Inferior parietal cortex (tissue), 1 donor: Measurements from ENCODE around the gene SEMA5A.
A peak's percentile ranks its signal among the peaks of the same experiment; 100 is the strongest.

Source experiments
- DNase-seq: peaks from one replicate; pipeline ENCODE4 v3.0.0-alpha.2; 2016; ENCODE audit errors: extremely low spot score

The SEMA5A gene

GRCh38 chr5:9547122-9547947, 1.5 kb upstream of the SEMA5A start:
- no peak for DNase-seq

- no peak for DNase-seq
Measured at GRCh38 chr5:9545136-9545991, 511 bp downstream of the SEMA5A start.

DNA sequence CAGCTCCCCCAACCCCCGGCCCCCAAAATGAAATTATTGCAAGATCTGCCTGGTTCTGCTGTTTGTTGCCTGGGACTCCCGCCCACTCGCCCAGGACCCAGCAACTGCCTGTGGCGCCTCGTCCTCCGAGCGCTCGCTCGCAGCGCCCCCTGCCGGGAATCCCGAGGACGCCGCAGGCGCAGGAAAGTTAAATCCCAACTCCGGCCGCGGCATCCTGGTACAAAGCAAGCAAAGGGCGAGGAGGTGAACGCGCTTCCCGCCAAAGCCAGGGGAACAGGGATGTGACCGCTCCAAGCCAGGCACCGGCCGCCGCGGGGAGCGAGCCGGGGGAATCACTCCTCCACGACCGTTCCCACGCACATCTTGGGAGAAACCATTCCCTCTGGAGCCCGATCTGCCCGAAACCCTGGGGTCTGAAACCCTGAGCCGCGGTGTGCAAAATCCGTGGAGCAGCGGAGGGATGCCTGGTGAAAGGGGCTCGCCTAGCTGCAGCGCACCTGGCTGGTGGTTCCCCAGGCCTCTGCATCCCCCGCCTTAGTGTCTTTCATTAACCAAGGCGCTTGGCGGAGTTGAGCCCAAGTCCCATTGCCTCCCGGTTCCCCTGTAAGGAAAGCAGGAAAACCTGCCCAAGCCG, 1.3 kb downstream of the SEMA5A start:
- peak; percentile 84 for DNase-seq

DNA sequence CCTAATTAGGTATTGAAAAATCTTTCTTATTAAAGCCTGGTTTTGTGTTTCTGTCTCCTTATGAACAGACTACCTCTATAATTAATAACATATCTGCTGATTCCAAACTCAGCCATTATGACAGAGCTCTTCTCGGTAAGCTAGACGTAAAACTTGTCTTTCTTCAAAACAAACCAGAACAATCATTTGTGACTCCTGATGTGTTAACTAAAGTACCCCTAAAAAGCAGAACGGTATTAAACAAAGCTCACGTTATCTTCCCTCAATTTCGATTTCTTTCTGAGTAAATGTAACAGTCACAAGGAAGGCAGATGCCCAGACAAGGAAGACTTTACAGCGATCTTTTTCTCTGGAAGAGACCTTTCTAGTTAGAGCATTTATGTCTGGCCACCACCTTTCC, 1.8 kb downstream of the SEMA5A start:
- peak; percentile 55 for DNase-seq

- DNase-seq = peak; percentile 36
Measured at GRCh38 chr5:9543311-9543920, 2.5 kb downstream of the SEMA5A start.

GRCh38 chr5:9540791-9541190, 5.1 kb downstream of the SEMA5A start:
- DNase-seq = no peak

DNA sequence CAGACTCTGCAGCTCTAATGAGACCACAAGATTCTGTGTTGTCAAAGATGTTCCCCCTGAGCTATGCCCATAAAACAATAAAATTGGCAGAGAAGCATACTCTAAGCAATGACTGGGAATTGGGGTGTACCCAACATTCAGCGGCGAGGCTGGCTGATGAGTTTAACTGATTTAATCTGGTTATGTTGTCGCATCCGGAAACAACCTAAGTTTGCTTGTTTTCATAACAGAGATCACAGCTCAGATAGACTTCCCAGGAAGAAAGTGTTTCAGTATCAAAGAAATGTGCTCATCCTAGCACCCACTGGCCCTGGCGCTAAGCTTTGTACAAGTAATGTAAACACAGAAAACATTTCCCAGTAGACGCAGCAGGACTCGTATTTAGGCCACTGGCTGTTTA, 7.4 kb downstream of the SEMA5A start:
- no peak for DNase-seq

DNA sequence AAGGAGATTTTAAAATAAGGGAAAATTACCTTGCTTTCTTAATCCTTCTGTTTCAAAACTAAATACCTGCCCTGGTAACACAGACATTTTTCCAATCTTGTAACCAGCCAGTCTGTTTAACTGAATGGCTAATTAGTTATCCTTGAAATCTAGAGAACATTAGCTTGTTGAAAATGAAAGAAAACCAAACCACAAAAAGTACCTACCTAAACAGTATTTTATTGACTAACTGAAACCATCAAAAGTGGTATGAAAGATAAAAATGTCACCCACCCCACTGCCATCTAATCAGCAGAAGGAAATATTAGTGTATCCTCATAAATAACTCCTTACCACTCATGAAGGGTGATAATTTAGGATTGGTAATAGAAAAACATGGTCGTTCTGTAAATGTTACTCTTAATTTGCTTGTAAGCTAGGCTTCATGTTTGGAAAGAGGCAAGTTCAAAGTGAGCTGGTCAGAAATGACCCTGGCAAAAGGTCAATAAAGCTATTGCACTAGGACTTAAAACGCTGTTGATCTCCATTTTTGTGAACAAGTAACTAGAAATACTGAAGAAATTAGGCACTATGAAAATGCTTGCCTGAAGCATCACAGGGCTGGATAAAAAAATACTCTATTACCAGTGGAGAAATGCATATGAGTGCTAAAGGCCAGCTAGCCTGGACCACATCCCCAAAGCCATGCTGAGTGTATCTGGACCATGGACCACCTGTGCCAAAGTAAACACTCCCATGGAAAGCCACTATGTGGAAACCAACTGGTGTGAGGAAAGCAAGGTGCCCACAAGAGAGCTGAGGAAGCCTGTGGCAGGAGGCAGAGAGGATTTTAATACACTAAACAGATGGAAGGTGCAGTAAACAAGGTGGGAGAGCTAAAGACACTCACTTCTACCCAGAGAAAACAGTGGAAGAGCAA, 8.4 kb downstream of the SEMA5A start:
- DNase-seq = no peak

DNA sequence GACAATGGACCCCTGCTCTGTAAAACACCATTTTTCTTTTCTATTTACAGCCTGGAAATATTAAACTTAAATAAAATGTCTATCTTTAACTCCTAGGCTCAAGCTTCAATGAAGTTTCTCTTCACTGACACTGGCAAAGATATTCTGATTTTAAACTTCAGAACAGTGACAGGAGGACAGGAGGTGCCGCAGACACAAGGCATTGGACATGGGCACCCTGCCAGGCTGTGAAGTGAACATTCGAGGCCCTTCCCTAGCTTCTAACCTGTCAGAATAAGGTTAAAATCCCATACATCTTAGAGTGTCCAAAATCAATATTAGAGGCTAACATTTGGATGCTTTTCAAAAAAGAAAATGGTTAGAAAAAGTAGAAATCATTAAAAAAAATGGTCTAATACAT, 9.2 kb downstream of the SEMA5A start:
- no peak for DNase-seq

DNA sequence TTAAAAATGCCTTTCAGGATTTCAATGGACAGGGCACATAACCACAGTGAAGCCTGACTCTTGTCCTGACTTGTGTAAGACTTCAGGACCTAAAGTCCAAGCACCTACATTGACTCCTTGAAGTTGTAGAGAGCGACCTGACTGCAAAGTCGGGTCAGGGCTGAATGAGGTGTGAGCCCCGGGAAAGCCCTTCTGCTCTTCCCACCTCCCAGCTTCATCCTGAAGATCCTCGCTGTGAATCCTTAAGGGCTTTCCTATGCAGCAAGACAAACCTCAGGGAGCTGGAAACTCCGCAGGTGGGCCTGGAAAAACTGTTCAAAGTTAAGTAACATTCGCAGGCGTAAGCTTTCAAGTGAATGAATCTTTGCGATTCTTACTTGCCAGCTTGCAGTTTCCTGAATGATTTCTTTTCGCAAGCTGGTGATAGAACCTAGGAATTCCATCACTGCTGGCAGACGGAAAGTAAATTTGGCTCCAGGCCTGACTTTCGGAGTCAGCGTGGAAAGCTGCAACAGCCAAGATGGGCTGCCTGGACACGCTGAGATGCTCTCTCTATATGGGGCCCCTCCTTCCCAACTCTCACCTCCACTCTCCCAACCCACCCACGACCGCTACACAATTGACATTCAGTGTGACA, 10.9 kb downstream of the SEMA5A start:
- peak; percentile 52 for DNase-seq

GRCh38 chr5:9533562-9534364, 12.1 kb downstream of the SEMA5A start:
- DNase-seq = no peak

- no peak for DNase-seq
Measured at GRCh38 chr5:9533096-9533495, 12.8 kb downstream of the SEMA5A start.

DNA sequence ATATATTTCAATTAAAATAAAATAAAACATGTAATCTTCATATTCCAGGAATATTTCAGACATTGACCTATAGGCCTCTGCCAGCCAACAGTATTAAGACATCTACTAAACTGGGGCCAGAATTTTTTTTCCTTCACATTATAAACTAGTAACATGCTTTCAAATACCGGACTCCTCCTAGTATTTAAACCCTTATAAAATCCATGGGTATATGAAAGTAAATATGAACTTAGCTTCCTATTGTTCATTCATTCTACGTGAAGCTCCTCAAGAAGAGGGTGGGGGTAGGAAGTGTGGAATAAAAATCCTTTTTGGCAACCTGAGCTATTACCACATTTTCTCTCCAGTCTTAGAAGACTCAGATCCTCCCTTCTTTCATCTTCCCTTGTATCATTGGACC, 16.4 kb downstream of the SEMA5A start:
- DNase-seq = no peak

DNA sequence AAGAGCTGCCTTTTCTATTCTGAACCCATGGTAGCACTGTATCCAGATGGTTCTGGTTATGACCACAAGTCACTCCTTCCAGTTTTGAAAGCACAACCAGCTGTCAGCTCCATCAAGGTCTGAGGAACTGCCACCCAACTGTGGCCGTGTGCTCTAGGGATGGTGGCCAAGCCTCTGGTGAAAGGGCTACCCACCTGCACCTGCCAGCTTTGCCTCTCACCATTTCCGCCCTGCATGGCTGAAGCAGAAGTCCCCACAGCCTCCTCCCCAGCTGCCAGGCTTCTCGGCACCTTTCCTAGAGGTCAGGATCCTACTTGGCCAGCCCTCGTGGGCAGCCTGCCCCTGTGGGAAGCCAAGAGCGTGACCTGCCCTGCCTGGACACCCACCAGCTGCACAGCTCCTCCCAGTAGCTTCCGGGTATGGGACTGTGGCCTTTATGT, 16.8 kb downstream of the SEMA5A start:
- DNase-seq = no peak

DNA sequence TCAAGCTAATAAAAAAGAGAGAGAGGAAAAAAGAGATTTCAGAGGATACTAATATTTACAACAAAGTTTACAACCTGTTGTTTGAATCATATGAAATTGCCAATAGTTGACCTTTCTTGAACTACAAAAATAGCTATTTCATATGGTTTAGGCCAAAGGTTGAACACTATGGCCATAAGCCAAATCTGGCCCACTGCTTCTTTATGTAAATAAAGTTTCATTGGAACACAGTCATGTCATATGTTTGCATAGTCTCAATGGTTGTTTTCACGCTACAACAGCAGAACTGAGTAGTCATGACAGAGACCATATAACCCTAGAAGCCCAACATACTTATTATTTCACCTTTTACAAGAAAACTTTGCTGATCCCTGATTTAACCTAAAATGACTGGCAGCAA, 20.9 kb downstream of the SEMA5A start:
- no peak for DNase-seq

DNA sequence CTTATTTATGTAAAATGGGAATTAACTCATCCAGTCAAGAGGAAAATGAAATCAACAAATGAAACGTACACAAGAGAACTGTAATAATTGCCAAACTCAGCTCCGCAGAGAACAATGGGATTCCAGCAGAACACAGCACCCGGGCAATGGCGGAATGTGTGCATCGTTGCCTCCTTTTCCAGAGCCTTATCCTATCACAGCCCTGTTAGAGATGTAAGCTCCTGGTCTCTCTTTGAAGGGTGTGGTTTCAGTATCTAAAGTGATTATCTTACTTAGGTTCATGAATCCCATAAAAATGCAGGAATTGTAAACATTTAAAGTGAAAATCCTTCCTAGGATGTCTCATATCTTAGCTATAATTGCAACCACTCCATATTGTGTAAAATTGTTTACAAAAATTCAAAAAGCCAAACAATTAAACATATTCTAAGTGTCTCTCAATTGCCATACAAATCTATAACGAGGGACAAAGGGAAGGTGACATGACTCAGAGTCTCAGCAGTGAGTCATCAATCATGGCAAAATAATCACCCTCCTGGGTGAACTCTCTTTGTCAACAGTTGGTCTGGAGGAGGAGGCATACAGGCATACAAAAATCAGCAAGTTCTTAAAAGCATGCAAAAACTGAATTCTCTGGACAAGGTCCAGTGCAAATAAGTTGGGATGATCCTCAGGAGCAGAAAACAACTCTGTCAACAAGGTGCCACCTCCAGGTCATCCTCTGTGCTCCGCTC, 22.6 kb downstream of the SEMA5A start:
- DNase-seq = no peak

- DNase-seq = no peak
Measured at GRCh38 chr5:9519537-9519936, 26.3 kb downstream of the SEMA5A start.

DNA sequence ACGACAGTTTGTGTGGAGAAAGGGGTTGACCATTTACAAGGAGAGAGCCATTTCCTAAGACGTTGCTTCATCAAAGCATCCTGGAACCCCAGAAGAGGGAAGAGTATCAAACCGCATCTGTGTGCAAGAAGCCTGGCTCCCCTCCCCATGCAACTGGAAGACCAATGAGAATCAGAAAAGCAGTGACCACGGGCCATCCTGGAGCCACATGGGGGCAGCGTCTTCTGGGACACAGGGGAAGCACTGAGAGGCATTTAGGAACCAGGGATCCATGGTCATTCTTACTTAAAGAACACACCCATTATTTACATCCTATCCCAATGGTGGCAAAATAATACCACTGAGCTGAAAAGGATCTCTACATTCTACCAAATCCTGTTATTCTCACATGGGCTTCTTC, 29.3 kb downstream of the SEMA5A start:
- DNase-seq = no peak

GRCh38 chr5:9515436-9515835, 30.4 kb downstream of the SEMA5A start:
- DNase-seq = no peak
